MCF 10A (cell line): ENCODE measurements around the gene CDKL5. TPM values are rescaled to one million over a fixed set of nuclear protein-coding genes. Genes with fewer than 3 reads are reported as not detected.
"Not testable (repeated sequence)": the region's sequence is repeated elsewhere in the genome, so short reads cannot be mapped to it uniquely, and the experiment has no call there.

Experiments used
- BruUV-seq: library from RNA; stranded (reverse); fragments of 400-500 nt; replicated peaks from 2 replicates; lab custom pipeline; 2021; lab: Mats Ljungman, UMichigan
- CTCF ChIA-PET: fragments of 300-600 bp; sonication (Branson Sonifier 250); formaldehyde crosslinking; extraction: SDS; loops from one replicate; lab custom pipeline; 2021; ENCODE audit warnings: antibody characterized with exemption, inconsistent platforms; lab: Yijun Ruan, JAX
- POLR2A ChIA-PET: fragments of 300-600, 350-650 bp; sonication (Branson Sonifier 250); formaldehyde crosslinking; extraction: SDS; loops from one replicate; lab custom pipeline; 2020; ENCODE audit warnings: antibody characterized with exemption, inconsistent platforms; lab: Yijun Ruan, JAX
- DNase-seq: peaks from one replicate; pipeline ENCODE4 v3.0.0-alpha.2; 2018; ENCODE audit not compliant: unreplicated experiment
- H3K27ac Mint-ChIP-seq: one replicate; pipeline ENCODE4 v1.8.0; 2022; ENCODE audit warnings: mild to moderate bottlenecking, low read depth, mixed read lengths; ENCODE audit not compliant: unreplicated experiment
- H3K27me3 Mint-ChIP-seq: one replicate; pipeline ENCODE4 v1.8.0; 2022; ENCODE audit warnings: mixed read lengths; ENCODE audit not compliant: insufficient read depth, unreplicated experiment
- H3K36me3 Mint-ChIP-seq: one replicate; pipeline ENCODE4 v1.8.0; 2022; ENCODE audit warnings: mild to moderate bottlenecking, moderate library complexity, mixed read lengths; ENCODE audit not compliant: insufficient read depth, unreplicated experiment
- H3K4me1 Mint-ChIP-seq: one replicate; pipeline ENCODE4 v1.8.0; 2022; ENCODE audit warnings: mixed read lengths; ENCODE audit not compliant: insufficient read depth, unreplicated experiment
- H3K4me3 Mint-ChIP-seq: one replicate; pipeline ENCODE4 v1.8.0; 2022; ENCODE audit warnings: mild to moderate bottlenecking, moderate library complexity, mixed read lengths; ENCODE audit not compliant: unreplicated experiment
- H3K9me3 Mint-ChIP-seq: one replicate; pipeline ENCODE4 v1.8.0; 2022; ENCODE audit warnings: mixed read lengths; ENCODE audit not compliant: unreplicated experiment
- CTCF ChIP-seq: fragments of 200-600 bp; IDR thresholded peaks from one replicate; pipeline ENCODE4 v1.8.0; 2022; ENCODE audit warnings: antibody characterized with exemption, mild to moderate bottlenecking; ENCODE audit not compliant: unreplicated experiment
- intact Hi-C: fragments of 100-400 bp; cut with micrococcal nuclease; formaldehyde crosslinking; loops from 2 replicates; pipeline ENCODE4 v1.14.1; 2022
- total RNA-seq: library from RNA; stranded (reverse); gene quantifications from 2 replicates; pipeline ENCODE4 v1.2.3, GENCODE V29; 2022

Gene CDKL5
- total RNA-seq, 1 experiment from 2014 or later = 8.2 TPM

- Mint-ChIP-seq H3K27ac (peak overlapping the region; percentile 61), H3K36me3 (no peaks in the 10 kb centered on the region), H3K4me3 (peak overlapping the region; percentile 82), H3K4me1 (peaks cover 13% of the 10 kb centered on the region), H3K9me3 (no peaks in the 10 kb centered on the region), H3K27me3 (no peaks in the 10 kb centered on the region)
- no peak for DNase-seq
- intact Hi-C loops = loop anchor here (1.0 to 10.0 kb wide), 2 partner anchors 260 to 471 kb away; no protein-coding TSS in a partner anchor
- ChIA-PET CTCF (interaction anchor here (0.6 to 0.9 kb wide), 3 partner anchors 472 to 594 kb away, joined by 3 read pairs; no protein-coding TSS in a partner anchor), POLR2A (interaction anchor here (0.6 to 1.6 kb wide), 6 partner anchors 19 to 471 kb away, joined by 3 to 7 read pairs (median 4); no protein-coding TSS in a partner anchor)
- no peak for TF ChIP-seq CTCF
- no TSS peak for BruUV-seq
Measured at GRCh38 chrX:18424482-18425198, 768 bp upstream of the CDKL5 start.

- intact Hi-C loops = loop anchor here (10.0 kb wide), 1 partner anchor 259 kb away; no protein-coding TSS in a partner anchor
- Mint-ChIP-seq H3K4me1 (peaks cover 13% of the 10 kb centered on the region), H3K27ac (peak overlapping the region; percentile 61), H3K36me3 (no peaks in the 10 kb centered on the region), H3K27me3 (no peaks in the 10 kb centered on the region), H3K4me3 (peak overlapping the region; percentile 82), H3K9me3 (no peaks in the 10 kb centered on the region)
- no TSS peak for BruUV-seq
- CTCF ChIA-PET = no interaction called here
- no peak for DNase-seq
- TF ChIP-seq CTCF = no peak
- POLR2A ChIA-PET = interaction anchor here (0.6 to 1.5 kb wide), 3 partner anchors 190 to 615 kb away, joined by 3 read pairs; no protein-coding TSS in a partner anchor
Measured at GRCh38 chrX:18426004-18426320, 554 bp downstream of the CDKL5 start.

- intact Hi-C loops = loop anchor here (10.0 kb wide), 1 partner anchor 257 kb away; no protein-coding TSS in a partner anchor
- ChIA-PET CTCF (interaction anchor here (0.6 to 0.7 kb wide), 3 partner anchors 15 to 1107 kb away, joined by 3 to 7 read pairs (median 3); no protein-coding TSS in a partner anchor), POLR2A (no interaction called here)
- Mint-ChIP-seq H3K9me3 (no peaks in the 10 kb centered on the region), H3K4me1 (peaks cover 13% of the 10 kb centered on the region), H3K36me3 (peaks cover 6% of the 10 kb centered on the region), H3K27ac (no peak overlapping the region), H3K4me3 (no peak overlapping the region), H3K27me3 (no peaks in the 10 kb centered on the region)
- BruUV-seq = no TSS peak
- no peak for DNase-seq
- no peak for TF ChIP-seq CTCF
Measured at GRCh38 chrX:18428006-18428405, 2.6 kb downstream of the CDKL5 start.

GRCh38 chrX:18433288-18433687, 7.9 kb downstream of the CDKL5 start:
- H3K27ac Mint-ChIP-seq, H3K27me3 Mint-ChIP-seq, CTCF ChIA-PET, intact Hi-C loops, H3K4me3 Mint-ChIP-seq, H3K9me3 Mint-ChIP-seq, DNase-seq, H3K36me3 Mint-ChIP-seq, H3K4me1 Mint-ChIP-seq, BruUV-seq: not testable (repeated sequence)
- POLR2A ChIA-PET = interaction anchor here (0.6 kb wide), 1 partner anchor 442 kb away, joined by 3 read pairs; no protein-coding TSS in a partner anchor
